ENCODE measurements around the gene SYT7.

The SYT7 gene

DNA sequence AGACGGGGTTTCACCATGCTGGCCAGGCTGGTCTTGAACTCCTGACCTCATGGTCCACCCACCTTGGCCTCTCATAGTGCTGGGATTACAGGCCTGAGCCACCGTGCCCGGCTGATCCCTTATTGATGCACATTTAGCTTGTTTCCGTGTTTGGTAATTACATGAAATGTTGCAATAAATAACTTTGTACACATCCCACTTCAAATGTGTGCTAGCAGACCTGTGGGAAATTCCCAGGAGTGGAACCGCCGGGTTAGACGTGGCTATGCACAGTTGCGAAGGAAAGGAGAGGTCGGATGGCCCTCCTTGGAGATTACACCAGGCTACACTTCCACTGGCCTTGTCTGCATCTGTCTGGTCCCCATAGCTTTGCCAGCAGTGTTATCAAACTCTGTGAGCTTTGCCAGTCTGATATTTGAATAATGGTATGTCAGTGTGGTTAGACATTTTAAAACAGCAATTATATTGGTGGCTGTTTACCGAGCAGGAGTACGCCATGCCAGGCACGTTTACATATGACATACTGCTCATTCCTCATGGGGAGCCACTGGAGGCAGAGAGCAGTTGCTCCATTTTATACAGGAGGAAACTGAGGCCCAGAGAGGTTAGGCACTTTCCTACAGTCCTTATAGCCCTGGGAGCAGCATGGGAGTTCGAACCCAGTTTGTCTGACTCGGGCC is 27.2 kb upstream of the SYT7 start:
- DNase-seq: no peak

DNA sequence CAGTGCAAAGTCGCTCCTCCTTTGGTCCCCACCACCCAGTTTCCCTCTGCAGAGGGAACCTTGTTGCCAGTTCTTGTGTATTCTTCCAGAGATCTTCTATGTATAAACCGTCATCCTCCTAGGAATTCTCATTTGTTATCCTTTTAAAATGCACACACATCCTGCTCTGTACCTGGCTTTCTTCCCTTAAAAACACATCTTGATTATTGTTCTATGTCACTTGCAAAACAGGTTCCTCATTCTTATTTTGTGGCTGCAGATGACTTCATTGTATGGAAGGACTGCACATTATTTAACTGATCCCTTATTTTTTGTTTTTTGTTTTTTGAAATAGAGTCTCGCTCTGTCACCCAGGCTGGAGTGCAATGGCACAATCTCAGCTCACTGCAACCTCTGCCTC is 26.6 kb upstream of the SYT7 start:
- no peak for DNase-seq

DNA sequence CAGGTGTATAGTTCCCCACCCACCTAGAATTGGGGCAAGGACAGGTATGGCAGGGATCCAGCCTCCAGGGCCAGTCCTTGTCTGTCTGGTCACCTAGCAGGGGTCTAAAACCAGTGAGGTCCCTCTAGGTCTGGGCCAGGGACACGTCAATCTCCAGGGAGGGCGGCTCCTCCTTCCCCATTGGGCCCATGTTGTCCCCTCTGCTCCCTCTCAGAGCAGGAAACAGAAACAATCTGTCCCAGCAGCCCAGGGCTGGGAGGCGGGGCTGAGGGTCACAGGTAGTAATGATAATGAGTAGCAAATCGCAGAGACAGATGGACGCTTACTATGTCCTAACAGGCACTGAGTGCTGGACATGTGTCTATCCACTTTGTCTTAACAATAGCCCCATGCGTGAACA is 22.8 kb upstream of the SYT7 start:
- DNase-seq: no peak

DNA sequence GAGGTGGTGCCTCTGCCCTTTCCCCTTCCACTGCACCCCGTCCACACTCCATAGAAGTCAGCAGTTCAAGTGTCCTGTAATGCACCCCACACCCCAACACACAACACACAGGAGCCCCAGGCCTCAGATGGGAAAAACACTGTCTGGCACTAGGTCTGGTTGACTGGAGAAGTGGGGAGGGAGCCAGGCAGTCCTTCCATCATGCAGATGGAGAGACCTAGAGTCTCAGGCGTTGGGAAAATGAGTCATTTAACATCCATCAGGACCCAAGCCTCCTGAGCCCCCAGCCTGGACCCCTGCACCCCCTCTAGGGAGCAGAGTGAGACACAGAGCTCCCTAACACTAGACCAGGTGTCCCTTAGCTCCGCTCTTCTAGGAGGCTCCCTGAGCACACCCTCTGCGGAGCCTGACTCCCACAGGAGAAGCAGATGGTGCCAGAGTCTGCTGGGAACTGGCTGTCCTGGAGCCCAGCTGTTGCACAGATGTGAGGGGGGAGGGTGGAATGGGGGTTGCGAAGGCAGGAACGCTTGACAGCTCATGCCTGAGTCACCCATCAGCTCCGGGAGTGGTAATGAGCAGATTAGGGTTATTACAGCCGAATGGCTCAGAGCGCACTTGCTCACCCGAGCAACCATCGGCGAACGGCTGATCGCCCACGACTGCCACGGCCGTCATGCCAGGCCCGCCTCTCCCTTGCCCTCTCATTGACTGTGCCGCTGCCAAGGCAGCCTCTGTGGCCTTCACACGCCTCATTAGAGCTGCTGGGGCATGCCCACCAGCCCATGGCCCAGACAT is 22.1 kb upstream of the SYT7 start:
- no peak for DNase-seq

DNA sequence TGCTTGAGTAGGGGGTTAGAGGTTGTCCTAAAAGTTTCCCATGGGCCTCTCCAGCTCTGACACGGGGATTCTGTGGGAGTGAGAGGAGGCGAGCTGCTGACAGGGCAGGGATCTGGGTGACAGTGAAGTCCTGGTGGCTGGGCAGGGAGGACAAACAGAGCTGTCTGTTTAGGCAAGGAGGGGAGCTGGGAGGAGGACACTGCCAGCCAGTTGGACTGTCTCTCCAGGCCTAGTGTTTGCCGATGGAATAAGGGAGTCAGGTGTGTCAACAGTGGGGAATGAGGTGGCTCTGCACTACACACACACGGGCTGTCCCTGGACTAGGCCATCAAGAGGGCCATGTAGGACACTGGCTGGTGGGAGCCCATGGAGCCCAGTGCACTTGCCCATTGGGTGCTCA is 20.6 kb upstream of the SYT7 start:
- no peak for DNase-seq

DNA sequence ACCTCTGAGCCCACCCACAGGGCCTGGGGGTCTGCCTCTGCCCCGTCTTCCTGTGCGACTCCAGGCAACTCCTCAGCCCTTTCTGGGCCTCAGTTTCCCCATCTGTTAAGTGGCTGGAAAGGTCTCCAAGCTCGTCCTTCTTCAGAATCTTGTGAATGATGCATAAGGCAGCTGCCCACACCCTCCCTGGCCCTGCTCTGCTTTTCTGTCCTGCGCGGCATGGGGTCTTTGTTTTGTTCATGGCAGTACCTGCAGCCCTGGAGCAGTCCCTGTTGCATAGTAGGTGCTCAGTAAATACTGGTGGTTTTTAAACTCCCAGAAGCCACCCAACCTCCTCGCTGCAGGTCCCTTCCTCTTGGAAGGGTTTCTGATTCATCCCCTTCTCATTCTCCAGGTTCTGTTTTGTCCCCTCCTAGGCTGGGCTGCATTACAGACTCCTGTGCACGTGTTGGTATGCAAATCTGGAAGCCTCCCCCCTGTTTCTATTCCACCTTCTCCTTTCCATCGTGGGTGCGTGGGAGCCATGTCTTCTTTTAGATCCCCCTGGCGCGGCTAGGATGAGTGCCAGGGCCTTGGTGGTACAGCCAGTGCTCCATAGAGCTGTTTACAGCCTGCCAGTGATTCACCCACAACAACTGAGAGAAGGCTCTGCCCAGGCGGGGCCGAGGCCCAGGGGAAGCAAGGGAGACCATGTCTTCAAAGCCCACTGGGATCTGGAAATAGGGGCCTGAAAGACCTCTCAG is 19.3 kb upstream of the SYT7 start:
- DNase-seq: no peak

DNA sequence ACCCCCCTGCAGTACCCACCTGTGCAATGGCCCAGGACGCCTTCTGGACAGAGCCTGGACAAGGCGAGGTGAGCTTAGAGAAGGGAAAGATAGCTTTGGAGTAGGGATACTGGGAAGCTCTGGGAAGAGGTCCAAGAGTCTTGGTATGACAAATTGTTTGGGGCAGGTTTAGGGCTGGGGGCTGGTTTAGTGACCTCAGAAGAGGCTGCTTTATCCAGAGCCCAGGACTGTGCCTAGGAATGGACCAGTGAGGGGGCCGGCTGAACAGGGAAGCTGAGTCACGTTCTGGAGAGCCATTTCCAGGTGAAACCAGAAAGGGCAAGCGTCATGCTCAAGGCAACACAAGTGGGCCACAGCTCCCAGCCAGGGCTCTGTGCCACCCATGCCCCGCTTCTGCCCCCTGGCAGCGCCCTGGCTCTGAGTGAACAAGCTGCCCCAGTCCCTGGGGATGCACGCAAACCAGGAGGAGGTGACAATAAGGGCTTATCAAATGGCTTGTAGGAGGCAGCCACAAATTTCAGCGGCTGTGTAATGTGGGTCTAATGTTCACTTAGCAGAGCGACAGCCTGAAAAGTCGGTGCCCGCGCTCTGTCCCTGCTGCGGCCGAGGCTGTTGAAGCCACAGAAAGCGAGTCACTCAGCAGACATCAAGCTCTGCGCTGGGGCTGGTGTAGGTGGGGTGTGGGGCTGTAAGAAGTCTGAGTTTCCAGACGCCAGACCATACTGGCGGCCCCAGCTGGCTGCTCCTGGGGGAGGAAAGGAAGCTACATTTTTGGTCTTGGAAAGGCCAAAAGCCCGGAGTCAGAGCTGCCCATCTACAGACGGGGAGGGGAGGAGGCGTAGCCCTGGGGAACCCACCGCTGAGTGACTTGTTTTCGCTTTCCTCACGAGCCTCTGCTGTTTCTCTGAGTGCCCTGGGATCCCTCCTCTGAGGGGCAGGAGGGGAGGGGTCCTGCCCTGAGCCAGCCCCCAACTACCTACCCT is 18.3 kb upstream of the SYT7 start:
- DNase-seq: no peak

DNA sequence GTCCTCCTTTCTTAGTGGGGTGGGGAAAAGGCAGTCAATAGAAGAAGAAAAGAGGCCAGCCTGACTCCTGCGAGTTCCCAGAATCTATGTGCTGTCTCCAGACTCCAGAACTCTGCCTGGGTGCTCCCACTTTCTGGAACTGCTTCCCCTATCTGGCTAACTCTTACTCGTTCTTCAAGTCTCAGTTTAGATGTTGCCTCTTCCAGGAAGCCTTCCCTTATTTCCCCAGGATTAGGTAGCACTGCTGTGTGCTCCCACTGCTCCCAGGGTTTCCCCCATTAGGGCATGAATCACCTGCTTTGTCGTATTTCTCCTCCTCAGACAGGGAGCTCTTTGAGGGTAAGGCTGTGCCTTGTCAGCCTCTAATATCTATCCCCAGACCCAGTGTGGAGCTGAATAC is 17.5 kb upstream of the SYT7 start:
- DNase-seq: no peak

DNA sequence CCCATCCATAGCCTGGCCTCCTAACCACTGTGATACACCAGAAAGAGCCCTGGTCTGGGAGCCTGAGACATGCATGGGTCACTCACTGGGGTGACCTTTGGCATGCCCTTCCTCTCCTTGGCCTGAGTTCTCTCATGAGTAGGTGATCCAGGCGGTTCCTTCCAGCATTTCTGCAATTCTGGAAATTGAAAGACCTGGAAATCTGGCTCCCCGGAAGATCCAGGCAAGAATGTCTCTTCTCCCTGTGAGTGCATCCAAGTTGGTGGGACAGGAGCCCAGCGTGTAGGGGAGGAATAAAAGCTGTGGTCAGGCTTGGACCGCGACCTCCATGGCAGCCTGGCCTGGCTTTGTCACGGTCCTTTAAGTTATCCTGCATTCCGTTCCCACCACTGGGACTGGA is 16.1 kb upstream of the SYT7 start:
- no peak for DNase-seq

DNA sequence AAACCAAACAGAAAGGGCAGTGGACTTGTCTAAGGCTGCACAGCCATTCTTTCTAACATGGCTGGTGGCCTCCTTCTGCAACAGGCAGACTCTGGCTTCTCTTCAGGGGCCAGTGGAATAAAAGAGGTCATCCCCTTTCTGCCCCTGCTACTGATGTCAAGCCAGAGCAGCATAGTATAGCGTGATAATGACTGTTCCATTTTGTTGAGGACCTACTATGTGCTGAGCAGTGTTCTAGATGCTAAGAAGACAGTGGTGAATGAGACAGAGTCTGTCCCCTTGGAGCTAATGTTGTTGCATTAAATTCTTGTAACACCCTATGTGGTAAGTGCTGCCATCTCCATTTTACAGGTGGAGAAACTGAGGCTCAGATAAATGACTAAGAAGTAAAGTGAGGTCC is 15.7 kb upstream of the SYT7 start:
- no peak for DNase-seq

DNA sequence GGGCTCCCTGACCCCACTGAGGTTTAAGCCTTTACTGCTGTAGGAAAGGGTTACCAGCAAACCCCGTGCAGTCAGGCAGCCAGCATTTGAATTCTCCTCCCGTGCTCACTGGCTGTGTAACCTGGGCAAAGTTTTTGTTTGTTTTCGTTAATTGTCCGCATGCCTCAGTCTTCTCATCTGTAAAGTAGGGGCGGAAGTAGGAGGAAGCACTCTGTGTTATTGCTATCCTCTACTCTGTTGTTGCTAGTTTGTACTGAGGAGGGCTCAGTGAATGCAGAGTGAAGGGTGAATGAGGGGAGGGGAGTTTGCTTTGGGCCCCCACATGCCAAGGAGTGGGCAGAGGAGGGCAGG is 14.0 kb upstream of the SYT7 start:
- DNase-seq: no peak

DNA sequence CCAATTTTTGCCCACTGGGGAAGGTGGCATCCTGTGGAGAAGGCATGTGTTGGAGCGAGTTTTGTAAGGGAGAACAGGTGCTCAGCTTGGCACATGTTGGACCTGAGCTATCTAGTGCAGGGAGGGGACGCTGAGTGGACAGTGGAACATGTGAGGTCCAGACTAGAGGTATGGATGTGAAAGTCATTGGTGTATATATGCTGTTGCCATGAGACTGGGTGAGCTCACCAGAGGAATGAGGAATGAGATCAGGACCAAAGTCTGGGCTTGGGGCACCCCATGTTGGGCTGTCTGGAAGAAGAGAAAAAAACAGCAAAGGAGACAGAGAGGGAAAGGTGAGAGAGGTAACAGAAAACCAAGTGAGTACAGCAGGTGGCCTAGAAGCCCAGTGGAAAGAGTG is 12.3 kb upstream of the SYT7 start:
- DNase-seq: no peak

DNA sequence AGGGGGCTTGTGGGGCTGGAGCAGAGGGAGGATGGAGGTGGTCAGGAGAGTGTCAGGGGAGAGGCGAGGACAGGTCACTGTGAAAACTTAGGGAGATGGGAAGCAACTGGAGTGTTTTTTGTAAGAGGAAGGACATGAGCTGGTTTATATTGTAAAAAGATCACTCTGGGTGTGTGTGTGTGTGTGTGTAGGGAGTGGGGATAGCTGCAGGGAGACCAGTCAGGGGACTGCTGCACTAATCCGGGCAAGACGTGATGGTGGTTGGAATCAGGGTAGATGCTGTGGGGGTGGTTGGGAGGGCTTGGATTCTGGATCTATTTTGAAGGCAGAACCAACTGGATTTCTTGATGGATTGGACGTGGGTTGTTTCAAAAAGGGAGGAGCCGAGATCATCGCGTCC is 11.3 kb upstream of the SYT7 start:
- DNase-seq: no peak

DNA sequence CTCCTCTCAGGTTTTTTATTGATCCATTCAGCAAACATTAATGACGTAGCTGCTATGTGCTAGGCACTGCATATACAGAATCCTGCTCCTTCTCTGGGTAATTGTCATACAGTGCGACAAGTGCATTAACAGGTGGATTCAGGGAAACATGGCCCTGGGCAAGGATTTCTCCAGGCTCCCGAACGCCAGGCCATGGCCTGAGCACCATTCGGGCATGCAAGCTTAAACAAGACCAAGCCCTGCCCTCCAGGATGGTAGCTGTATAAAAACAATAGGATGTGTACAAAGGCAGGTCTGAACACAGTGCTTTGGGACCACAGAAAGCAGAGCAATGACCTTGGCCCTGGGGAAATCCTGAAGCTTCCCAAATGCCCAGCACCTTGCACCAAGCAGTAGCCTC is 9.1 kb upstream of the SYT7 start:
- DNase-seq: no peak

DNA sequence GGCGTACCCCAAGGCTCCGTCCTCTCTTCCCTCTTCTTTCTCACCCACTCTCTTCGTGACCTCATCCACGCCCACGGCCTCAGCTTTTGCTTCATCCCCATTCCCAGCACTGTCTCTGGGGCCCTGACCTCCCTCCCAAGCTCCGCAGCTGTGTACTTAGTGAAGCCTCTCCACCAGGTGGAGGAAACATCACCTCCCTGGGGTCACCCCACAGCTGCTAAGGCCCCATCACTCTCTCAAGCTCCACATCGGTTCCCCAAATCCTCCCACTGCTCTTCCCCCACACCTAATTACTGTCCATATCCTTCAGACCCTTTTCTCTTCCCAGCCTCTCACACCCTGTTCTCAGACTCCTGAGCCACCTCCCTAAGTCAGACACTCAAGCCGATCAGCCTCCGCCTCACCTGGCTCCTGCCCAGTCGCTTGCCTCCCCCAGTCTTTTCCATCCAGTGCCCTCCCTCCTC is 7.9 kb upstream of the SYT7 start:
- DNase-seq: no peak

DNA sequence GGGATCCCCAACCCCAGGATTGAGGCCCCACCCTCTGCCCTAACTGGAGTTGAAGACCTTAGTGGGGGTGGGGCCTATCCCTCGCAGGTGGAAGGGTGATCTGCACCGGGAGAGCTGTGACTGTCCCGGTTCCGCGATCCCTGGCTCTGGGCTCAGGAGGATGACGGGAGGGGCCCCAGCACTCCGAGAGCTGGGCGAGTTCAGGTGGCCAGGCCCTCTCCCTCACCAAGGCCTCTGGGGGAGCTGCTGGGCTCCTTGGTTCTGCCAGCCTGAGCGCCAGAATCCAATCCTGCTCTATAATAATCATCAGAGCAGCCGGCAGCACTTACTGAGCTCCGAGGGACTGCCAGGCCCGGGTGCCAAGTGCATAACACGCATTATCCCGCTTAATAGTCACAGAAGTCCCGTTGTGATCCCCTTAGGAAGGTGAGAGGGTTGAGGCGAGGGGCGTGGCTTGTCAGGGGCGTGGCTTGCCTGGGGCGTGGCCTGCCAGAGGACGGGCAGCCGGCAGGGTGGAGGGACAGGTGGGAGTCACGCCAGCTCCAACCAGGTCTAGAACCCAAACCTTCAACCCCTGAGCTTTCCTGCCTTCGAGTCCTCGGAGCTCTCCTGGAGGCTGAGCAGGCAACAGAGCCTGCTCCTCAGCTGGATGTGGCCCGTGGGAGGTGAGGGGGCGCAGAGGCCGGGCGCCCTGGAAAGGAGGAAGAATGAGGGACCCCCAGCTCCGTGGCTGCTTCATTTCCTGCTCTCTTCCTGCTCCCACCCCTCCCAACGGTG is 7.3 kb upstream of the SYT7 start:
- DNase-seq: peak; percentile 94

DNA sequence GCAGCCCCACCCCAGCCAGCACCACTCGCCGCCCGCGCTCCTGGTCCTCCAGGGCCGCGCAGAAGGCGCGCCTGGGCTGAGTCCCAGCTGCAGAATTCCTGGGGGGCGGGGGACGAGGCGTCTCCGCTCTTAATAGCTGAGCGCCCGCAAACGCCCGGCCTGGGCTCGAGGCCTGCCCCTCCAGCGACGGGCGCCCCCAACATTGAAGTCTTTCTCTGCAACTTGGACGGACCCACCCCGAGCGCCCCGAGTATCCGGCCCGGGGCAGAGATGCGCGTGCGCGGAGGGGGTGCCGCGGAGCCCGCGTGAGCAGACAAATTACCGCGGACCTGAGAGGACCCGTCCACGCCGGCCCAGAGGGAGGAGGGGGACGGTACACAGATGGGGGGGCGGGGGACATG is 6.7 kb upstream of the SYT7 start:
- peak; percentile 82 for DNase-seq

DNA sequence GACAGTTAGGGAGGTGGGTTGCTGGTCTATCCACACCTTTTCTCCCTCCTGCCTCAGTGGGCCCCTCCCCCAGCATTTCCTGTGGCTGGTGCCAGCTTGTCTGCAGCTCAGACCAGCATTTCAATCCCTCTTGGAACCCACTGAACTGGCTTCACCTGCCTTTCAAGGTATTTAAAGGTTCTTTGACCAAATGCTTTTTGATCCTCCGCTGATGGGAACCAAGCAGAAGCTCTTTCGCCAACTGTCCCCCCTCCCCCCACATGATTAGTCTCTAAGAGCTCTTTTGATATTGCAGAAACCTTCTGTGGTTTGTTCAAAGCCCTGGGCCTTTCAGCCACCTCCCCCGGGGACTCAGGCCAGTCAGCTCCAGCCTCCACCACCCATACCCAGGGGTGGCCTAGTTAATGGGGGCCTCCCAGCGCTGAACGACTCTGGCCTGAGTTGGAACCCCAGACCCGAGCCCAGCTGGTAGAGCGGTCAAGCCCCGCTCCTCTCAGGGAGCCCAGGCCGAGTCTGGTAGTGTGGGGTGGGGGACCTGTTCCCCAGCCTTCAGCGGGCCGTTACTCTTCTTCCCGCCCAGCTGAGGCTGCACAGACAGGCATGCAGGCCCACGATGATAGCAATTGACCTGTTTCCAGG is 6.0 kb upstream of the SYT7 start:
- DNase-seq: no peak

DNA sequence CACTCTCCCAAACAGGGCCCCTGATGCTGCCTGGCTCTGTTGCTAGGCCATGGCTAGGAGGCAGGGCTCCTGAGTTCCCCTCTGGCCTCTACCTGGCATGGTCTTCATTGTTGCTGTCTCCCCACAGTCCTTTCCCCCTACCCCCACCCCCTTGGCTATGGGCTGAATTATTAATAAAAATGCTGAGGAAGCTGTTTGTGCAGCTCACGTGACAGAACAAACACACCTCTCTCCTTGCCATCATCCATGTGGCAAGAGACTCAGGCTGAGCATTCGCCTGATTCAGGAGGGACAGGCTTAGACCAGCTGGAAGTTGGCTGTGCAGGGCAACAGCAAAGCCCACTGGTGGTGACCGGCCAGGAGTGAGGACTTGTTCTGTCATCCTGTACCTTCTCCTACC is 4.2 kb upstream of the SYT7 start:
- DNase-seq: no peak

DNA sequence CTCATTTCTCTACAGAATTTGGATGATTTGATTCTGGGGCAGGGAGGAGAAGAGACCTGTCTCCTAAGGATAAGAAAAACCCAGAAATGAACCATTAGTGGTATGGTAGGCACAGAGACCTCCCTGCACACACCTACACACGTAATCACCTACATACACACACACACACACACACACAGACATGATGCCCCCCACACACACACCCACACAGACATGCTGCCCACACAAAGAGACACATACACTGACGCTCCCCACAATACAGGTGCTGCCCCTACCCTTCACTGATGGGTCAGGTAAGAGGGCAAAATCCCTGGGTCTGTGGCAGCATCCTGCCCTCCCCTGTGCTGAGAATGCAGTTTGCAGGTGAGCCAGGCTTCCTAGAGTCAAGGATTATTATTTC is 1.1 kb upstream of the SYT7 start:
- DNase-seq: no peak

DNA sequence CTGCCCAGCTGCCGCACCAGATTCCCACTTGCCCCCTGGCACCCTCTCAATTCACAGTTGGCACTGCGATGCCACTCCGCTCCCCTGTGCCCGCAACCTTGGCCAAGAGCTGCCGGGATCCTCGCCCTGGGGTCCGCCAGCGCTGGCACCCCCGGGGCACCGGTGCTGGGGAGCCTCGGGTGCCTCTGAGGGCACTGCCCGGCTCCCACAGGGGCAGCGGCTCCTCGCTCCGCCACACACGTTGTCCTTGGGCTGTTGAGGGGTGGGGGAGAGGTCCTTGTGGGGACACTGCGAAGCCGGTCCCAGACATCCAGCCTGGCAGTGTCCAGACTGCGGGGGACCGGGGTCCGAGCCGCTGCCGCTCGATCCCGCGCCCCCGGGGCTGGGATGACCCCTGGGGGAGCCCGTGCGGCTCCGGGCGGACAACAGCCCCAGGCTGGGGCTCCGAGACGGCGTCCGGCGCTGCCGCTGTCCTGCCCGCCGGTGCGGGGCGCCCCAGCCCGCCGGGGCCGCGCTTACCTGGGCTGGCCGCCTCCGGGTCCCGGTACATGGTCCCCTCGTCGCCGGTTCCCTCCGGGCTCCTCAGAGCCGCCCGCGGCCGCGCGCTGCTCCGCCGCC is 496 bp downstream of the SYT7 start:
- peak; percentile 89 for DNase-seq
